ENCODE data around the gene SOX2.

SOX2 gene

GRCh38 chr3:181705086-181705480, 6.6 kb upstream of the SOX2 start:
- no peak for DNase-seq

- no peak for DNase-seq
Measured at GRCh38 chr3:181707980-181708379, 3.7 kb upstream of the SOX2 start.

- no peak for DNase-seq
Measured at GRCh38 chr3:181709537-181710279, 2.0 kb upstream of the SOX2 start.

- no peak for DNase-seq
Measured at GRCh38 chr3:181710345-181711291, 1.1 kb upstream of the SOX2 start.

GRCh38 chr3:181712226-181712552, 464 bp downstream of the SOX2 start:
- no peak for DNase-seq

GRCh38 chr3:181712553-181713279, 991 bp downstream of the SOX2 start:
- DNase-seq, result no peak

- DNase-seq, result no peak
Measured at GRCh38 chr3:181713280-181713647, 1.5 kb downstream of the SOX2 start.

- DNase-seq, result no peak
Measured at GRCh38 chr3:181713676-181714612, 2.2 kb downstream of the SOX2 start.

- DNase-seq, result no peak
Measured at GRCh38 chr3:181715571-181716340, 4.0 kb downstream of the SOX2 start.

GRCh38 chr3:181716966-181717365, 5.2 kb downstream of the SOX2 start:
- DNase-seq, result no peak

GRCh38 chr3:181717549-181718171, 5.9 kb downstream of the SOX2 start:
- DNase-seq, result no peak

- DNase-seq, result no peak
Measured at GRCh38 chr3:181718369-181718768, 6.6 kb downstream of the SOX2 start.

- DNase-seq, result no peak
Measured at GRCh38 chr3:181718987-181719911, 7.5 kb downstream of the SOX2 start.

- no peak for DNase-seq
Measured at GRCh38 chr3:181719991-181720680, 8.4 kb downstream of the SOX2 start.

GRCh38 chr3:181721046-181721875, 9.5 kb downstream of the SOX2 start:
- no peak for DNase-seq

- no peak for DNase-seq
Measured at GRCh38 chr3:181722156-181722555, 10.4 kb downstream of the SOX2 start.

GRCh38 chr3:181722766-181723425, 11.2 kb downstream of the SOX2 start:
- DNase-seq, result no peak
